IMR-90 (cell line): ENCODE results near the gene CSRP1. TPM values are rescaled to one million over a fixed set of nuclear protein-coding genes. Genes with fewer than 3 reads are reported as not detected.

Experiments used
- ATAC-seq: fragments of 200-7000 bp; cut with Tn5 transposase; 2 replicates; pipeline ENCODE4 v1.9.1; 2020; ENCODE audit warnings: low read depth, mild to moderate bottlenecking, moderate library complexity
- BruUV-seq: library from RNA; stranded (reverse); fragments of 400-500 nt; replicated peaks from 2 replicates; lab custom pipeline; 2021; lab: Mats Ljungman, UMichigan
- CTCF ChIA-PET: fragments of 300-600 bp; formaldehyde crosslinking; extraction: SDS; loops from one replicate; lab custom pipeline; 2021; ENCODE audit warnings: antibody characterized with exemption; lab: Yijun Ruan, JAX
- POLR2A ChIA-PET: fragments of 300-600 bp; sonication (Branson Sonifier 250); formaldehyde crosslinking; loops from one replicate; lab custom pipeline; 2022; ENCODE audit warnings: antibody characterized with exemption; ENCODE audit not compliant: unreplicated experiment; lab: Charles Lee
- DNase-seq: peaks from one replicate; pipeline ENCODE4 v3.0.0; 2013
- H2AFZ ChIP-seq: replicated peaks from 2 replicates; pipeline ENCODE3; 2013; ENCODE audit warnings: low read length, mild to moderate bottlenecking; ENCODE audit not compliant: poor library complexity
- H2AK5ac ChIP-seq: 2 replicates; pipeline ENCODE4 v1.6.1; 2013; ENCODE audit warnings: low read depth, low read length, inconsistent platforms
- H2AK9ac ChIP-seq: replicated peaks from 2 replicates; pipeline ENCODE3; 2013; ENCODE audit warnings: mild to moderate bottlenecking, low read depth, low read length, moderate library complexity; ENCODE audit not compliant: poor library complexity
- H2BK120ac ChIP-seq: 2 replicates; pipeline ENCODE4 v1.6.1; 2013; ENCODE audit warnings: low read depth, low read length, inconsistent platforms
- H2BK15ac ChIP-seq: 3 replicates; pipeline ENCODE4 v1.6.1; 2013; ENCODE audit warnings: low read depth, low read length, inconsistent platforms
- H2BK20ac ChIP-seq: 2 replicates; pipeline ENCODE4 v1.6.1; 2013; ENCODE audit warnings: low read depth, mild to moderate bottlenecking, inconsistent platforms, low read length, moderate library complexity
- H2BK5ac ChIP-seq: 2 replicates; pipeline ENCODE4 v1.6.1; 2013; ENCODE audit warnings: mild to moderate bottlenecking, low read depth, low read length, inconsistent platforms; ENCODE audit not compliant: poor library complexity, severe bottlenecking
- H3K14ac ChIP-seq: replicated peaks from 2 replicates; pipeline ENCODE4 v1.6.1; 2013; ENCODE audit warnings: low read depth, low read length, inconsistent platforms
- H3K18ac ChIP-seq: 2 replicates; pipeline ENCODE4 v1.6.1; 2013; ENCODE audit warnings: low read depth, low read length, control low read depth
- H3K23ac ChIP-seq: 2 replicates; pipeline ENCODE4 v1.6.1; 2013; ENCODE audit warnings: low read depth, low read length, inconsistent platforms
- H3K27ac ChIP-seq: 2 replicates; pipeline ENCODE4 v1.5.1; 2013; ENCODE audit warnings: mild to moderate bottlenecking, control low read depth, low read length; ENCODE audit not compliant: insufficient read depth
- H3K27me3 ChIP-seq: 2 replicates; pipeline ENCODE4 v1.6.1; 2013; ENCODE audit warnings: low read length; ENCODE audit not compliant: control insufficient read depth, insufficient read depth
- H3K36me3 ChIP-seq: 2 replicates; pipeline ENCODE4 v1.6.1; 2013; ENCODE audit warnings: low read length, mixed read lengths; ENCODE audit not compliant: control insufficient read depth, insufficient read depth
- H3K4ac ChIP-seq: 2 replicates; pipeline ENCODE4 v1.6.1; 2013; ENCODE audit warnings: low read depth, low read length, inconsistent platforms
- H3K4me1 ChIP-seq: 2 replicates; pipeline ENCODE4 v1.6.1; 2013; ENCODE audit warnings: low read length, mixed read lengths; ENCODE audit not compliant: control insufficient read depth, insufficient read depth
- H3K4me2 ChIP-seq: 2 replicates; pipeline ENCODE4 v1.6.1; 2013; ENCODE audit warnings: low read depth, mild to moderate bottlenecking, control low read depth, low read length, moderate library complexity
- H3K4me3 ChIP-seq: 2 replicates; pipeline ENCODE4 v1.5.1; 2013; ENCODE audit warnings: low read depth, mild to moderate bottlenecking, control low read depth, low read length, moderate library complexity; ENCODE audit not compliant: insufficient read depth
- H3K56ac ChIP-seq: 2 replicates; pipeline ENCODE4 v1.6.1; 2013; ENCODE audit warnings: low read length, inconsistent platforms; ENCODE audit not compliant: insufficient read depth; ENCODE audit errors: extremely low read depth
- H3K79me1 ChIP-seq, 2 experiments: 2 replicates each; pipeline ENCODE4 v1.6.1; 2013; ENCODE audit warnings: low read length in 2 of 2, inconsistent platforms in 1 of 2, low read depth in 1 of 2
- H3K9ac ChIP-seq: 2 replicates; pipeline ENCODE4 v1.6.1; 2013; ENCODE audit warnings: low read depth, low read length, control low read depth
- H3K9me1 ChIP-seq: 2 replicates; pipeline ENCODE4 v1.6.1; 2013; ENCODE audit warnings: low read length, inconsistent platforms; ENCODE audit not compliant: insufficient read depth
- H3K9me3 ChIP-seq: 2 replicates; pipeline ENCODE4 v1.6.1; 2013; ENCODE audit warnings: low read length; ENCODE audit not compliant: control insufficient read depth, insufficient read depth
- H4K20me1 ChIP-seq: 2 replicates; pipeline ENCODE4 v1.6.1; 2013; ENCODE audit warnings: low read length, inconsistent platforms; ENCODE audit not compliant: insufficient read depth
- H4K5ac ChIP-seq: 2 replicates; pipeline ENCODE4 v1.6.1; 2013; ENCODE audit warnings: mild to moderate bottlenecking, low read depth, low read length, control low read depth
- H4K8ac ChIP-seq, 2 experiments: 2 replicates each; pipeline ENCODE4 v1.6.1; 2013; ENCODE audit warnings: low read depth in 2 of 2, low read length in 2 of 2, control low read depth in 1 of 2, inconsistent platforms in 1 of 2
- H4K91ac ChIP-seq: 2 replicates; pipeline ENCODE4 v1.6.1; 2013; ENCODE audit warnings: low read depth, low read length, inconsistent platforms; ENCODE audit not compliant: insufficient read depth
- BHLHE40 ChIP-seq: fragments of 150-350 bp; IDR thresholded peaks from 2 replicates; pipeline ENCODE4 v1.6.1; 2016; ENCODE audit warnings: mild to moderate bottlenecking, low read depth, low read length
- CEBPB ChIP-seq: IDR thresholded peaks from 2 replicates; pipeline ENCODE4 v1.6.1; 2012; ENCODE audit warnings: low read depth, low read length, improper control_type of control experiment
- CHD1 ChIP-seq: IDR thresholded peaks from 2 replicates; pipeline ENCODE4 v1.6.1; 2012; ENCODE audit warnings: low read depth, low read length, improper control_type of control experiment
- MAFK ChIP-seq: IDR thresholded peaks from 2 replicates; pipeline ENCODE4 v1.6.1; 2012; ENCODE audit warnings: low read depth, low read length, improper control_type of control experiment
- NFE2L2 ChIP-seq: fragments of 150-350 bp; IDR thresholded peaks from 2 replicates; pipeline ENCODE4 v1.6.1; 2016; ENCODE audit warnings: low read depth, mild to moderate bottlenecking, low read length
- POLR2A ChIP-seq: IDR thresholded peaks from 2 replicates; pipeline ENCODE4 v1.6.1; 2012; ENCODE audit warnings: mild to moderate bottlenecking, low read depth, low read length
- RAD21 ChIP-seq: IDR thresholded peaks from 2 replicates; pipeline ENCODE4 v1.6.1; 2012; ENCODE audit warnings: low read length, improper control_type of control experiment
- RCOR1 ChIP-seq: IDR thresholded peaks from 2 replicates; pipeline ENCODE4 v1.6.1; 2012; ENCODE audit warnings: mild to moderate bottlenecking, low read length, improper control_type of control experiment; ENCODE audit not compliant: insufficient replicate concordance
- RFX5 ChIP-seq: IDR thresholded peaks from 2 replicates; pipeline ENCODE4 v1.8.0; 2012; ENCODE audit warnings: low read depth, mild to moderate bottlenecking, low read length, moderate library complexity
- SMC3 ChIP-seq: fragments of 150-350 bp; IDR thresholded peaks from 2 replicates; pipeline ENCODE4 v1.6.1; 2016; ENCODE audit warnings: low read depth, mild to moderate bottlenecking, antibody characterized with exemption, low read length, moderate library complexity
- WGBS, 2 experiments: methylation state at CpG; one replicate each; pipeline versions ENCODE4 v1.1.5 to v1.1.7; 2013; ENCODE audit warnings: missing lambda C conversion rate in 2 of 2; ENCODE audit not compliant: insufficient read length in 1 of 2; ENCODE audit errors: extremely low coverage in 2 of 2; 5-methylcytosine and 5-hydroxymethylcytosine counted together
- dilution Hi-C: fragments of 300-500 bp; cut with HindIII; formaldehyde crosslinking; loops from one replicate; pipeline ENCODE4 v1.14.3; 2018; ENCODE audit warnings: low sequenced_read_pairs; ENCODE audit not compliant: unreplicated experiment
- in situ Hi-C: fragments of 300-500 bp; cut with MboI; formaldehyde crosslinking; loops from 3 replicates; pipeline ENCODE4 v1.14.3; 2019; ENCODE audit warnings: low sequenced_read_pairs, inconsistent platforms, mixed read lengths
- intact Hi-C: fragments of 100-400 bp; cut with micrococcal nuclease; formaldehyde crosslinking; loops from 2 replicates; pipeline ENCODE4 v1.10.0; 2022
- polyA plus RNA-seq, 3 experiments: library from polyadenylated mRNA; depleted of rRNA; stranded (reverse); fragments of >200 nt; gene quantifications; 2 replicates each; pipeline ENCODE4 v1.2.3, GENCODE V29; 2012; ENCODE audit warnings: low replicate concordance in 1 of 3
- total RNA-seq: library from RNA; depleted of rRNA; stranded (reverse); fragments of >200 nt; gene quantifications from 2 replicates; pipeline ENCODE4 v1.2.3, GENCODE V29; 2012
- TF ChIP-seq, protein P1 (sequence below): conservative IDR thresholded peaks from 2 replicates; pipeline ENCODE4 v1.5.1; 2012; ENCODE audit warnings: mild to moderate bottlenecking, low read depth, low read length, improper control_type of control experiment
- TF ChIP-seq, protein P2 (sequence below): fragments of 150-350 bp; IDR thresholded peaks from 2 replicates; pipeline ENCODE4 v1.6.1; 2016; ENCODE audit warnings: low read depth, mild to moderate bottlenecking, low read length, moderate library complexity, borderline replicate concordance
- TF ChIP-seq, protein P3 (sequence below): fragments of 150-350 bp; IDR thresholded peaks from 2 replicates; pipeline ENCODE4 v1.6.1; 2017; ENCODE audit warnings: mild to moderate bottlenecking, antibody characterized with exemption, low read length, low read depth

The CSRP1 gene
- total and polyA plus RNA-seq, 2 of the 4 experiments (the other 2 are of a cell fraction): 1,037 to 1,498 TPM

DNA sequence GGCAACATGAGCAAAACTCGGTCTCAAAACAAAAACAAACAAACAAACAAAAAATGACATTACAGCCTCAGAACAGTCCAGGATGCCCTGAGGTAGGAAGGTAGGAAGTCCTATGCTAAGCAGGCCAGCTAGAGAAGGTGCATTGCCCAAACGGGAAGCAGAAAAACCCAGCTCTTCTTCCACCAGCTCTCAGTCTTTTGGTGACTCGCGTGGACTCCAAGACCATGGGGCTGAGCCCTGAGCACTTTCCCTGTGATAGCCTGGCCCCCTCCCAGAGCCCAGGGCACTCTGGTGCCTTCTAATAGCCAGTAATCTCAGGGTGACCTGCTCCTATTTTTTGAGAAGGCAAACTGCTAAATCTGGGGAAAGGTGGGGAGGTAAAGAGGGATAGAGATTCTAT, 54.1 kb downstream of the CSRP1 start (continued):
- TF ChIP-seq CEBPB (no peak), NFE2L2 (no peak), BHLHE40 (no peak), MAFK (no peak), RAD21 (no peak), POLR2A (no peak)

DNA sequence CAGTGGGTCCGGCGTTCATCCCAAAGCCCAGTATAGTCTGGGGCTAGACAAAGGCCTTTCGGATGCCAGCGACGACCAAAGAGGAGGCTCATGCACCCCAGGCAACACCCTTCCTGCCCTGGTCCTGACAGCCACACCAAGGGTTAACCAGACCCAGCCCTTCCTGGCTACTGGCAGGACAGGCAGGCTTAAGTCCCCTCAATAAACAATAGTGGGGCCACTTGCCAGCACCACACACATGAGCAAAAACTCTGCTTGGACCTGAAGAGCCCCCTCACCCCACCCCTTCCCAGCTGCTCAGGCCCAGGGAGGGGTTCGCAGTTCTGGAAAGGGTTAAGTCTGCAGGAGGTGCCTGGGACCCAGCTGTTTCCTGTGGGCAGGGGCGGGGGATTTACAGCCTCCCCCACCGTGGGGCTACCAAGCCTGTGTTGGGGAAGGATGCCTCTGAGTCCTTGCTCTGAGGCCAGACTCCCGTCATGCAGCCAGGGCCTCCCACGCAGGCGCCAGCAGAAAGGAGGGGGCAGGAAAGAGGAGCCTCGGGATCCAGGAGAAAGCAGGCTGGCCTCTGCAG, 56.1 kb downstream of the CSRP1 start:
- intact Hi-C loops (loop anchor here (2.0 kb wide), 1 partner anchor 18 kb away; the partner anchor contains the start of gene PHLDA3), in situ Hi-C loops (no loop called here), dilution Hi-C loops (no loop called here)
- H4K91ac ChIP-seq: peak overlapping the region; percentile 95
- no peak overlapping the region for H3K4me3 ChIP-seq
- no TSS peak for BruUV-seq
- peak overlapping the region; percentile 77 to 99 for H4K8ac ChIP-seq
- peak overlapping the region; percentile 96 for H2AFZ ChIP-seq
- peaks cover 0 to 19% of the 10 kb centered on the region in 2 experiments; a peak in 2 of 4 replicates for H3K79me1 ChIP-seq
- H2AK9ac ChIP-seq: peak overlapping the region; percentile 98
- H3K27me3 ChIP-seq: no peaks in the 10 kb centered on the region
- H3K4me1 ChIP-seq: peaks cover 20% of the 10 kb centered on the region
- H3K14ac ChIP-seq: peak overlapping the region; percentile 92
- H2AK5ac ChIP-seq: peak overlapping the region; percentile 97
- WGBS, 2 experiments: 6% methylated on average over 7 of the region's 12 CpGs; no CpG with 5 or more reads in 1 of the 2 experiments
- ATAC-seq: peak; percentile 89
- peak overlapping the region; percentile 98 for H2BK15ac ChIP-seq
- no peaks in the 10 kb centered on the region for H4K20me1 ChIP-seq
- ChIA-PET POLR2A (no interaction called here), CTCF (interaction anchor here (1.7 to 2.3 kb wide), 2 partner anchors 15 to 62 kb away, joined by 6 to 7 read pairs; no protein-coding TSS in a partner anchor)
- peak overlapping the region; percentile 66 for H3K56ac ChIP-seq
- peak overlapping the region; percentile 97 for H4K5ac ChIP-seq
- peak overlapping the region; percentile 88 for H2BK5ac ChIP-seq
- H2BK20ac ChIP-seq: peak overlapping the region; percentile 99
- H3K9me1 ChIP-seq: peaks cover 6% of the 10 kb centered on the region
- H3K23ac ChIP-seq: peak overlapping the region; percentile 96; the same call in 1 of the 2 replicates
- H3K4ac ChIP-seq: peak overlapping the region; percentile 98
- H3K36me3 ChIP-seq: no peaks in the 10 kb centered on the region
- peak overlapping the region; percentile 96 for H2BK120ac ChIP-seq
- no peaks in the 10 kb centered on the region for H3K9me3 ChIP-seq
- H3K18ac ChIP-seq: peak overlapping the region; percentile 87
- DNase-seq: peak; percentile 89
- H3K4me2 ChIP-seq: peak overlapping the region; percentile 73
- peak overlapping the region; percentile 80 for H3K9ac ChIP-seq
- H3K27ac ChIP-seq: peak overlapping the region; percentile 92
- TF ChIP-seq, protein P1, sequence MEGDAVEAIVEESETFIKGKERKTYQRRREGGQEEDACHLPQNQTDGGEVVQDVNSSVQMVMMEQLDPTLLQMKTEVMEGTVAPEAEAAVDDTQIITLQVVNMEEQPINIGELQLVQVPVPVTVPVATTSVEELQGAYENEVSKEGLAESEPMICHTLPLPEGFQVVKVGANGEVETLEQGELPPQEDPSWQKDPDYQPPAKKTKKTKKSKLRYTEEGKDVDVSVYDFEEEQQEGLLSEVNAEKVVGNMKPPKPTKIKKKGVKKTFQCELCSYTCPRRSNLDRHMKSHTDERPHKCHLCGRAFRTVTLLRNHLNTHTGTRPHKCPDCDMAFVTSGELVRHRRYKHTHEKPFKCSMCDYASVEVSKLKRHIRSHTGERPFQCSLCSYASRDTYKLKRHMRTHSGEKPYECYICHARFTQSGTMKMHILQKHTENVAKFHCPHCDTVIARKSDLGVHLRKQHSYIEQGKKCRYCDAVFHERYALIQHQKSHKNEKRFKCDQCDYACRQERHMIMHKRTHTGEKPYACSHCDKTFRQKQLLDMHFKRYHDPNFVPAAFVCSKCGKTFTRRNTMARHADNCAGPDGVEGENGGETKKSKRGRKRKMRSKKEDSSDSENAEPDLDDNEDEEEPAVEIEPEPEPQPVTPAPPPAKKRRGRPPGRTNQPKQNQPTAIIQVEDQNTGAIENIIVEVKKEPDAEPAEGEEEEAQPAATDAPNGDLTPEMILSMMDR: no peak
- TF ChIP-seq, protein P2, sequence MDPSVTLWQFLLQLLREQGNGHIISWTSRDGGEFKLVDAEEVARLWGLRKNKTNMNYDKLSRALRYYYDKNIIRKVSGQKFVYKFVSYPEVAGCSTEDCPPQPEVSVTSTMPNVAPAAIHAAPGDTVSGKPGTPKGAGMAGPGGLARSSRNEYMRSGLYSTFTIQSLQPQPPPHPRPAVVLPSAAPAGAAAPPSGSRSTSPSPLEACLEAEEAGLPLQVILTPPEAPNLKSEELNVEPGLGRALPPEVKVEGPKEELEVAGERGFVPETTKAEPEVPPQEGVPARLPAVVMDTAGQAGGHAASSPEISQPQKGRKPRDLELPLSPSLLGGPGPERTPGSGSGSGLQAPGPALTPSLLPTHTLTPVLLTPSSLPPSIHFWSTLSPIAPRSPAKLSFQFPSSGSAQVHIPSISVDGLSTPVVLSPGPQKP: no peak
- TF ChIP-seq CEBPB: no peak
- TF ChIP-seq, protein P3, sequence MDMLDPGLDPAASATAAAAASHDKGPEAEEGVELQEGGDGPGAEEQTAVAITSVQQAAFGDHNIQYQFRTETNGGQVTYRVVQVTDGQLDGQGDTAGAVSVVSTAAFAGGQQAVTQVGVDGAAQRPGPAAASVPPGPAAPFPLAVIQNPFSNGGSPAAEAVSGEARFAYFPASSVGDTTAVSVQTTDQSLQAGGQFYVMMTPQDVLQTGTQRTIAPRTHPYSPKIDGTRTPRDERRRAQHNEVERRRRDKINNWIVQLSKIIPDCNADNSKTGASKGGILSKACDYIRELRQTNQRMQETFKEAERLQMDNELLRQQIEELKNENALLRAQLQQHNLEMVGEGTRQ: no peak
- TF ChIP-seq BHLHE40: peak; percentile 19; the same call in 1 of the 2 replicates
- TF ChIP-seq CHD1: no peak
- TF ChIP-seq SMC3: no peak; the same call in 1 of the 2 replicates
- TF ChIP-seq RFX5: no peak
- no peak for TF ChIP-seq RCOR1
